SH-SY5Y (cell line): ENCODE data around the gene ARHGEF17.

ENCODE experiments used
- GATA2 ChIP-seq: IDR thresholded peaks from 2 replicates; pipeline ENCODE4 v1.6.1; 2011; ENCODE audit warnings: mild to moderate bottlenecking, low read depth, low read length
- GATA3 ChIP-seq: IDR thresholded peaks from 2 replicates; pipeline ENCODE4 v1.6.1; 2011; ENCODE audit warnings: low read depth, mild to moderate bottlenecking, low read length, moderate library complexity

- TF ChIP-seq GATA2 (no peak), GATA3 (no peak)
Measured at GRCh38 chr11:73270016-73270854, 37.8 kb upstream of the ARHGEF17 start.
